GM21423 (cell line): ENCODE measurements around the gene ANKRD34C.

Experiments
- ATAC-seq: cut with Tn5 transposase; IDR thresholded peaks from one replicate; pipeline ENCODE4 v1.9.1; 2021; ENCODE audit warnings: mild to moderate bottlenecking, moderate library complexity; ENCODE audit not compliant: unreplicated experiment

Gene ANKRD34C

GRCh38 chr15:79282371-79283251 lies at the start of gene ANKRD34C:
Gene ANKRD34C (plus strand): TSS chr15:79282722. CDS start chr15:79293285, 10,563 bp downstream.
- no peak for ATAC-seq

GRCh38 chr15:79233236-79233635 lies 49.3 kb upstream of the ANKRD34C start:
- ATAC-seq: no peak

GRCh38 chr15:79240036-79240435 lies 42.5 kb upstream of the ANKRD34C start:
- no peak for ATAC-seq

- ATAC-seq: no peak
These were observed 38.8 kb upstream of the ANKRD34C start for GRCh38 chr15:79243723-79244122.

- no peak for ATAC-seq
These were observed 37.6 kb upstream of the ANKRD34C start for GRCh38 chr15:79244876-79245275.

GRCh38 chr15:79248183-79248582 lies 34.3 kb upstream of the ANKRD34C start:
- ATAC-seq: no peak

GRCh38 chr15:79257454-79257853 lies 25.1 kb upstream of the ANKRD34C start:
- ATAC-seq: no peak

- ATAC-seq: no peak
These were observed 20.7 kb upstream of the ANKRD34C start for GRCh38 chr15:79261836-79262235.

- ATAC-seq: no peak
These were observed 17.4 kb upstream of the ANKRD34C start for GRCh38 chr15:79265167-79265566.

- no peak for ATAC-seq
These were observed 16.4 kb upstream of the ANKRD34C start for GRCh38 chr15:79265987-79266579.

- ATAC-seq: no peak
These were observed 928 bp downstream of the ANKRD34C start for GRCh38 chr15:79283252-79284048.

- ATAC-seq: no peak
These were observed 8.2 kb downstream of the ANKRD34C start for GRCh38 chr15:79290642-79291275.

GRCh38 chr15:79292011-79292410 lies 9.5 kb downstream of the ANKRD34C start:
- no peak for ATAC-seq

GRCh38 chr15:79294075-79294474 lies 11.6 kb downstream of the ANKRD34C start:
- ATAC-seq: no peak

GRCh38 chr15:79296583-79296982 lies 14.1 kb downstream of the ANKRD34C start:
- no peak for ATAC-seq

GRCh38 chr15:79299126-79299840 lies 16.8 kb downstream of the ANKRD34C start:
- no peak for ATAC-seq

- no peak for ATAC-seq
These were observed 17.3 kb downstream of the ANKRD34C start for GRCh38 chr15:79299841-79300235.

- ATAC-seq: no peak
These were observed 24.7 kb downstream of the ANKRD34C start for GRCh38 chr15:79307251-79307650.

GRCh38 chr15:79308874-79309273 lies 26.4 kb downstream of the ANKRD34C start:
- no peak for ATAC-seq

- ATAC-seq: peak; percentile 30
These were observed 28.1 kb downstream of the ANKRD34C start for GRCh38 chr15:79310612-79310984.
